Astrocyte (in vitro differentiated cells and primary cell): ENCODE results near the gene ITGBL1. TPM values are rescaled to one million over a fixed set of nuclear protein-coding genes. Genes with fewer than 3 reads are reported as not detected.

Source experiments
- DNase-seq: peaks from one replicate; pipeline ENCODE4 v3.0.0-alpha.2; 2010; ENCODE audit warnings: low read depth
- FAIRE-seq: peaks from 2 replicates; lab custom pipeline; 2011; peaks lifted over from hg19 to GRCh38; lab: Jason Lieb, UNC
- H2AFZ ChIP-seq: 2 replicates; pipeline ENCODE4 v1.6.0; 2012; ENCODE audit warnings: low read depth, low read length, inconsistent platforms
- H3K27ac ChIP-seq: 2 replicates; pipeline ENCODE4 v1.5.1; 2011; ENCODE audit warnings: low read depth, low read length, inconsistent platforms
- H3K27me3 ChIP-seq: 2 replicates; pipeline ENCODE4 v1.6.0; 2011; ENCODE audit warnings: low read length, inconsistent platforms; ENCODE audit not compliant: insufficient read depth
- H3K36me3 ChIP-seq: 2 replicates; pipeline ENCODE4 v1.5.1; 2011; ENCODE audit warnings: low read length, inconsistent platforms; ENCODE audit not compliant: insufficient read depth
- H3K4me1 ChIP-seq: 2 replicates; pipeline ENCODE4 v1.5.1; 2011; ENCODE audit warnings: low read length, inconsistent platforms; ENCODE audit not compliant: insufficient read depth
- H3K4me2 ChIP-seq: 2 replicates; pipeline ENCODE4 v1.6.0; 2012; ENCODE audit warnings: low read length, inconsistent platforms
- H3K4me3 ChIP-seq: 2 replicates; pipeline ENCODE4 v1.5.1; 2011; ENCODE audit warnings: low read depth, mild to moderate bottlenecking, low read length, inconsistent platforms; ENCODE audit not compliant: insufficient read depth
- H3K79me2 ChIP-seq: 2 replicates; pipeline ENCODE4 v1.6.0; 2012; ENCODE audit warnings: mild to moderate bottlenecking, low read length, inconsistent platforms; ENCODE audit not compliant: insufficient read depth
- H3K9ac ChIP-seq: 2 replicates; pipeline ENCODE4 v1.6.0; 2012; ENCODE audit warnings: mild to moderate bottlenecking, low read length, inconsistent platforms
- H3K9me3 ChIP-seq: 2 replicates; pipeline ENCODE4 v1.5.1; 2012; ENCODE audit warnings: low read depth, mild to moderate bottlenecking, low read length, inconsistent platforms; ENCODE audit not compliant: insufficient read depth
- H4K20me1 ChIP-seq: 2 replicates; pipeline ENCODE4 v1.6.0; 2012; ENCODE audit warnings: low read length, inconsistent platforms; ENCODE audit not compliant: insufficient read depth
- H3K27ac Mint-ChIP-seq: one replicate; pipeline ENCODE4 v1.8.0; 2021; ENCODE audit warnings: mild to moderate bottlenecking, mixed read lengths; ENCODE audit not compliant: unreplicated experiment
- H3K27me3 Mint-ChIP-seq: one replicate; pipeline ENCODE4 v1.8.0; 2021; ENCODE audit warnings: low read depth, mixed read lengths; ENCODE audit not compliant: unreplicated experiment
- H3K36me3 Mint-ChIP-seq: one replicate; pipeline ENCODE4 v1.8.0; 2021; ENCODE audit warnings: low read depth, mixed read lengths; ENCODE audit not compliant: unreplicated experiment
- H3K4me1 Mint-ChIP-seq: one replicate; pipeline ENCODE4 v1.8.0; 2021; ENCODE audit warnings: low read depth, mixed read lengths; ENCODE audit not compliant: unreplicated experiment
- H3K4me3 Mint-ChIP-seq: one replicate; pipeline ENCODE4 v1.8.0; 2021; ENCODE audit warnings: mild to moderate bottlenecking, moderate library complexity, mixed read lengths; ENCODE audit not compliant: unreplicated experiment
- H3K9me3 Mint-ChIP-seq: one replicate; pipeline ENCODE4 v1.8.0; 2021; ENCODE audit warnings: mild to moderate bottlenecking, mixed read lengths; ENCODE audit not compliant: unreplicated experiment
- CTCF ChIP-seq: IDR thresholded peaks from 2 replicates; pipeline ENCODE4 v1.5.1; 2011; ENCODE audit warnings: low read depth, mild to moderate bottlenecking, inconsistent platforms, low read length, moderate library complexity; ENCODE audit not compliant: insufficient read depth
- EZH2 ChIP-seq: IDR thresholded peaks from 2 replicates; pipeline ENCODE4 v1.6.1; 2012; ENCODE audit warnings: mild to moderate bottlenecking, low read length, inconsistent platforms; ENCODE audit not compliant: insufficient read depth
- total RNA-seq: library from RNA; stranded (reverse); gene quantifications from 2 replicates; pipeline ENCODE4 v1.2.1, GENCODE V29; 2021

ITGBL1 gene
- total RNA-seq, 1 donor from 2014 or later = 0.14 TPM

GRCh38 chr13:101746513-101746912 lies 294.0 kb downstream of the ITGBL1 start:
- H3K27ac Mint-ChIP-seq = no peak overlapping the region
- Histone ChIP-seq H3K4me2 (no peak overlapping the region), H4K20me1 (no peaks in the 10 kb centered on the region), H3K4me3 (no peak overlapping the region), H3K4me1 (no peaks in the 10 kb centered on the region), H3K36me3 (no peaks in the 10 kb centered on the region), H3K9me3 (no peaks in the 10 kb centered on the region), H2AFZ (no peak overlapping the region), H3K9ac (no peak overlapping the region), H3K27ac (no peak overlapping the region), H3K79me2 (no peaks in the 10 kb centered on the region), H3K27me3 (no peaks in the 10 kb centered on the region)
- H3K4me3 Mint-ChIP-seq = no peak overlapping the region
- no peaks in the 10 kb centered on the region for H3K36me3 Mint-ChIP-seq
- TF ChIP-seq CTCF (no peak), EZH2 (no peak)
- H3K27me3 Mint-ChIP-seq = no peaks in the 10 kb centered on the region
- no peaks in the 10 kb centered on the region for H3K9me3 Mint-ChIP-seq
- FAIRE-seq = no peak
- no peak for DNase-seq
- H3K4me1 Mint-ChIP-seq = peaks cover 2% of the 10 kb centered on the region

DNA sequence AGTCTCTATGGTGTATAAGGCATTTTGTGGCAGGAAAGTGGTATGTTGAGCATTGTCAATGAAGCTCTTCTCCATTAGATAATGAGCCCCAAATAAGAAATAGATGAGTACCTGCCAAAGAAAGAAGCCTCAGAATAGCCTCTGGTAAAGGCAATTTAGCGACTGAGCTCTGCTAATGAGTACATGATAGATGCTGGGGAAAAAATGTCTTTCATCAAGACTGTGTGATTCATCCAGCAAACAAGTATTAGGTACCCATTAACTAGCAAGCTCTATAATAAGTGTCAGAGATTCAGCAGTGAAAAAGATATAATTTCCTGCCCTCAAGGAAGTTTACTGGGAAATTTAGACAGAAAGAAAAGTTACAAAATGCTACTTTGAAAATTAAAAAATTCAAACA lies 294.6 kb downstream of the ITGBL1 start:
- FAIRE-seq (no peak), DNase-seq (no peak)
- H3K79me2 ChIP-seq = no peaks in the 10 kb centered on the region
- H3K9me3 ChIP-seq = no peaks in the 10 kb centered on the region
- Mint-ChIP-seq H3K4me3 (peak overlapping the region; percentile 2), H3K27ac (no peak overlapping the region), H3K4me1 (peaks cover 2% of the 10 kb centered on the region), H3K9me3 (no peaks in the 10 kb centered on the region), H3K36me3 (no peaks in the 10 kb centered on the region), H3K27me3 (no peaks in the 10 kb centered on the region)
- no peaks in the 10 kb centered on the region for H3K36me3 ChIP-seq
- H2AFZ ChIP-seq = no peak overlapping the region
- no peaks in the 10 kb centered on the region for H4K20me1 ChIP-seq
- no peak overlapping the region for H3K9ac ChIP-seq
- TF ChIP-seq CTCF (no peak), EZH2 (no peak)
- H3K27ac ChIP-seq = no peak overlapping the region
- no peaks in the 10 kb centered on the region for H3K27me3 ChIP-seq
- H3K4me2 ChIP-seq = no peak overlapping the region
- no peaks in the 10 kb centered on the region for H3K4me1 ChIP-seq
- no peak overlapping the region for H3K4me3 ChIP-seq

GRCh38 chr13:101749584-101749983 lies 297.1 kb downstream of the ITGBL1 start:
- Histone ChIP-seq H3K4me2 (no peak overlapping the region), H3K79me2 (no peaks in the 10 kb centered on the region), H3K27ac (no peak overlapping the region), H2AFZ (no peak overlapping the region), H3K4me3 (no peak overlapping the region), H3K36me3 (no peaks in the 10 kb centered on the region), H3K4me1 (no peaks in the 10 kb centered on the region), H4K20me1 (no peaks in the 10 kb centered on the region), H3K9ac (no peak overlapping the region), H3K9me3 (no peaks in the 10 kb centered on the region), H3K27me3 (no peaks in the 10 kb centered on the region)
- no peak overlapping the region for H3K27ac Mint-ChIP-seq
- no peaks in the 10 kb centered on the region for H3K27me3 Mint-ChIP-seq
- H3K4me1 Mint-ChIP-seq = peaks cover 2% of the 10 kb centered on the region
- no peak for FAIRE-seq
- no peaks in the 10 kb centered on the region for H3K36me3 Mint-ChIP-seq
- H3K4me3 Mint-ChIP-seq = no peak overlapping the region
- DNase-seq = no peak
- no peaks in the 10 kb centered on the region for H3K9me3 Mint-ChIP-seq
- TF ChIP-seq EZH2 (no peak), CTCF (no peak)
